Activated CD4-positive, alpha-beta T cell treated with anti-CD3 and anti-CD28 coated beads, Interleukin-2, amount 10 ng/mL, durations not matched to agents 7 days and 5 days (primary cell): ENCODE results near the gene GPX4. TPM values are rescaled to one million over a fixed set of nuclear protein-coding genes. Genes with fewer than 3 reads are reported as not detected.

Experiments
- CTCF ChIA-PET: fragments of 350-600 bp; sonication (Branson Sonifier 250); formaldehyde crosslinking; loops from one replicate; lab custom pipeline; 2021; ENCODE audit warnings: antibody characterized with exemption; lab: Charles Lee
- POLR2A ChIA-PET: fragments of 350-600 bp; sonication (Branson Sonifier 250); formaldehyde crosslinking; loops from one replicate; lab custom pipeline; 2021; ENCODE audit warnings: antibody characterized with exemption; lab: Charles Lee
- DNase-seq: peaks from one replicate; pipeline ENCODE4 v3.0.0-alpha.2; 2020
- H3K27ac Mint-ChIP-seq: one replicate; pipeline ENCODE4 v1.8.0; 2021; ENCODE audit warnings: mild to moderate bottlenecking, moderate library complexity, mixed read lengths
- H3K27me3 Mint-ChIP-seq: one replicate; pipeline ENCODE4 v1.8.0; 2021; ENCODE audit warnings: mixed read lengths
- H3K36me3 Mint-ChIP-seq: one replicate; pipeline ENCODE4 v1.8.0; 2021; ENCODE audit warnings: low read depth, mixed read lengths
- H3K4me1 Mint-ChIP-seq: one replicate; pipeline ENCODE4 v1.8.0; 2021; ENCODE audit warnings: mixed read lengths
- H3K4me3 Mint-ChIP-seq: one replicate; pipeline ENCODE4 v1.8.0; 2021; ENCODE audit warnings: mild to moderate bottlenecking, moderate library complexity, mixed read lengths
- H3K9me3 Mint-ChIP-seq: one replicate; pipeline ENCODE4 v1.8.0; 2021; ENCODE audit warnings: mixed read lengths
- total RNA-seq, 2 experiments: library from RNA; stranded (reverse); gene quantifications; one replicate each; pipeline ENCODE4 v1.2.3, GENCODE V29; 2021

The GPX4 gene
- total RNA-seq, 2 experiments from 2014 or later, result 106 to 114 TPM

DNA sequence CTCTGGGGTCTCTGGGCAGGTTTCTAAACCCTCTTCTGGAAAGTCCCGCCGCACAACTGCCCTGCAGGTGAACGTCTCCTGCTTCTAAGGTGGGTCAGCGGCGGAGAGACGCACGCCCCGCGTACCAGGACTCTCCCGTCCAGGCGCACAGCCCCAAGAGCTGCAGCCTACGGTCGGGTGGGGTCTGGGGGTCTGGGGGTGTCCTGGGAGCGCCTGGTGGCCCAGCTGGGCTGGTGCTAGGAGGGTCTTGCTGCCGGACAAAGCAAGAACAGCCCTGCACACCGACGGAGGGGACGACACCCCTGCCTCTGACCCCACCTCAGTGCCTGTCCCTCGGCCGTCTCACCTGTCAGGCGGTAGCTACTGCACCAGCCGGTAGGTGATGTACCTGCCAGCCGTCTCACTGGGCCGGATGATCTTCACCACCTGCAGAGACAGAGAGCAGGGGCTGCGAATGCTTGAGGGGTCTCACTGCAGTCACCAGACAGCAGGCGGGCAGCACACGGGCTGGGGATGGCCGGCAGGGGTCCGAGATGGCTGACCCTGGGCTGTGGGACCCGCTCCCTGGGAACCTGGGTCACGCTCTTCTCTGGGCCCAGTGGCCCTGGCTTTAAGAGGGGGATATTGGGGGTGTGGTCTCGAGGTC is 14.5 kb upstream of the GPX4 start:
- Mint-ChIP-seq H3K27me3 (no peaks in the 10 kb centered on the region), H3K4me1 (peaks cover 53% of the 10 kb centered on the region), H3K27ac (peak overlapping the region; percentile 72), H3K36me3 (peaks cover 39% of the 10 kb centered on the region), H3K9me3 (no peaks in the 10 kb centered on the region), H3K4me3 (peak overlapping the region; percentile 22)
- no peak for DNase-seq
- ChIA-PET POLR2A (interaction anchor here (0.6 to 1.0 kb wide), 2 partner anchors 9 to 21 kb away, joined by 3 read pairs; no protein-coding TSS in a partner anchor), CTCF (interaction anchor here (0.9 to 2.9 kb wide), 7 partner anchors 8 to 155 kb away, joined by 3 to 9 read pairs (median 3); partner anchors contain the start of gene ARHGAP45)

- no peaks in the 10 kb centered on the region for H3K27me3 Mint-ChIP-seq
- CTCF ChIA-PET, result interaction anchor here (0.9 to 2.4 kb wide), 4 partner anchors 10 to 155 kb away, joined by 3 to 8 read pairs (median 4); partner anchors contain the start of gene ARHGAP45
- H3K9me3 Mint-ChIP-seq, result no peaks in the 10 kb centered on the region
- POLR2A ChIA-PET, result interaction anchor here (0.6 kb wide), 1 partner anchor 22 kb away, joined by 3 read pairs; no protein-coding TSS in a partner anchor
- no peak overlapping the region for H3K27ac Mint-ChIP-seq
- H3K36me3 Mint-ChIP-seq, result peaks cover 33% of the 10 kb centered on the region
- no peak overlapping the region for H3K4me3 Mint-ChIP-seq
- H3K4me1 Mint-ChIP-seq, result peaks cover 50% of the 10 kb centered on the region
- no peak for DNase-seq
These were observed 13.9 kb upstream of the GPX4 start for GRCh38 chr19:1089891-1090290.

GRCh38 chr19:1090731-1091543 is 12.9 kb upstream of the GPX4 start:
- H3K9me3 Mint-ChIP-seq, result no peaks in the 10 kb centered on the region
- H3K36me3 Mint-ChIP-seq, result peaks cover 25% of the 10 kb centered on the region
- H3K4me3 Mint-ChIP-seq, result no peak overlapping the region

GRCh38 chr19:1091544-1092175 is 12.1 kb upstream of the GPX4 start:
- Mint-ChIP-seq H3K4me1 (peaks cover 51% of the 10 kb centered on the region), H3K36me3 (peaks cover 21% of the 10 kb centered on the region), H3K27ac (no peak overlapping the region), H3K4me3 (no peak overlapping the region), H3K27me3 (no peaks in the 10 kb centered on the region), H3K9me3 (no peaks in the 10 kb centered on the region)
- ChIA-PET CTCF (interaction anchor here (1.1 kb wide), 1 partner anchor 11 kb away, joined by 3 read pairs; no protein-coding TSS in a partner anchor), POLR2A (no interaction called here)
- no peak for DNase-seq

More at GRCh38 chr19:1090731-1091543, 12.9 kb upstream of the GPX4 start:
- POLR2A ChIA-PET, result no interaction called here
- DNase-seq, result no peak
- Mint-ChIP-seq H3K4me1 (peaks cover 50% of the 10 kb centered on the region), H3K27me3 (no peaks in the 10 kb centered on the region), H3K27ac (no peak overlapping the region)
- CTCF ChIA-PET, result interaction anchor here (1.0 to 1.9 kb wide), 3 partner anchors 11 to 26 kb away, joined by 3 to 6 read pairs (median 3); no protein-coding TSS in a partner anchor

- no peaks in the 10 kb centered on the region for H3K9me3 Mint-ChIP-seq
- H3K27me3 Mint-ChIP-seq, result no peaks in the 10 kb centered on the region
- peak overlapping the region; percentile 92 for H3K4me3 Mint-ChIP-seq
- CTCF ChIA-PET, result interaction anchor here (0.8 to 2.2 kb wide), 6 partner anchors 28 to 151 kb away, joined by 3 to 8 read pairs (median 4); partner anchors contain the start of gene CNN2
- peak overlapping the region; percentile 9 for H3K27ac Mint-ChIP-seq
- POLR2A ChIA-PET, result no interaction called here
- H3K36me3 Mint-ChIP-seq, result peaks cover 14% of the 10 kb centered on the region
- no peak for DNase-seq
- H3K4me1 Mint-ChIP-seq, result peaks cover 46% of the 10 kb centered on the region
These were observed 10.5 kb upstream of the GPX4 start for GRCh38 chr19:1093330-1093729.

- H3K27ac Mint-ChIP-seq, result peak overlapping the region; percentile 71
- H3K36me3 Mint-ChIP-seq, result peaks cover 12% of the 10 kb centered on the region
- CTCF ChIA-PET, result interaction anchor here (0.8 to 2.2 kb wide), 9 partner anchors 18 to 1211 kb away, joined by 3 to 8 read pairs (median 3); partner anchors contain the start of gene CNN2
- DNase-seq, result no peak
- no peaks in the 10 kb centered on the region for H3K27me3 Mint-ChIP-seq
- peaks cover 48% of the 10 kb centered on the region for H3K4me1 Mint-ChIP-seq
- peak overlapping the region; percentile 92 for H3K4me3 Mint-ChIP-seq
- H3K9me3 Mint-ChIP-seq, result peaks cover 3% of the 10 kb centered on the region
- POLR2A ChIA-PET, result no interaction called here
These were observed 9.8 kb upstream of the GPX4 start for GRCh38 chr19:1093811-1094553.

DNA sequence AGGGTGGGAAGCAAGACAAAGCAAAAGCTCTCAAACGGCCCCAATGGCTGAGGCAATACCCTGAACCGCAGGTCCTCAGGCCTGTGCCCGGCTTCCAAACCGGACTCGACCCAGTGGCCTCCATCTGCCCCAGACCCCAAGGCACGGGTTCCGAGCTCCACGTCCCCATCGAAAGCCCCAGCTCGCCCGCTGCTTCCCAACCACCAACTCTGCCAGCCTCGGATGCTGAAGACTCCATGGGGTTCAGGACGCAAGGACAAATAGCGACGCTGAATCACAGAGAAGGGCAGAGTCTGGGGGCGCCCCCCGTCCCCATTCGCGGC is 9.2 kb upstream of the GPX4 start:
- DNase-seq, result no peak
- CTCF ChIA-PET, result interaction anchor here (0.7 to 2.2 kb wide), 8 partner anchors 14 to 1210 kb away, joined by 3 to 8 read pairs (median 4); partner anchors contain the start of gene CNN2
- peak overlapping the region; percentile 92 for H3K4me3 Mint-ChIP-seq
- POLR2A ChIA-PET, result no interaction called here
- H3K4me1 Mint-ChIP-seq, result peaks cover 53% of the 10 kb centered on the region
- H3K27me3 Mint-ChIP-seq, result no peaks in the 10 kb centered on the region
- peaks cover 15% of the 10 kb centered on the region for H3K36me3 Mint-ChIP-seq
- H3K9me3 Mint-ChIP-seq, result peaks cover 5% of the 10 kb centered on the region
- H3K27ac Mint-ChIP-seq, result peak overlapping the region; percentile 71

DNA sequence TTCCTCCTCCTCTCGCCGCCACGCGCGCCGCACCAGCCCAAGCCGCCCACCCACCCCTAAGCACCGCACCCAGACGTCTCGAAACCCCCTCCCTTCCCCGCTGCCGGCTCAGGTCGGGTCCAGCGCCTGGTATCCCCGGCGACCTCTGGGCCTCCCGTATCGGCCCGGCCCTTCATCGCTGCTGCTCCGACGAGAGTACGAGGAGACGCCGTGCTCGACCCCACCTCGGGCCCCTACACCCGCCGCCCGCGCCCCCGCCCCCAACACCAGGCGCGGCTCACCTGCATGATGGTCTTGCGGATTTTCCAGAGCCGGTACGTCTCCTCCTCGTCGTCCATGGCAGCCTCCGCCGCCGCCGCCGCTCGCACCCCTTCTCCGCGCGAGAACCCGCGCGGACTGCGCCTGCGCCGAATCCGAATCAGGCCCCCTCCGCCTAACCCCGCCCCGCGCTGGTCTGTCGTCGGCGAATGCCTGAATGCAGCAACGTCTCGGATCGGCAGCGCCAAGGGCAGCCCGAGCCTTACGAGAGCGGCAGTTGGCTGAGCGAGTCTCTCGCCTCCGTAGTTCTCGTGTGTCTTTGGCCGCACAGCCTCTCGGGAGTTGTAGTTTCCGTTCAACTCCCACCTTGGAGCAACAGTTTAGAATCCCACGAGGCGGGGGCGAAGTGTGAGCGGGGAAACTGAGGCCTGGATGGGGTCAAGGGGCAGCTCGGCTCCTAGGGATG is 8.7 kb upstream of the GPX4 start, which contains the start of gene POLR2E:
Gene POLR2E, minus strand, starts transcription at position 398 of the 724 bp plus-strand sequence. Its CDS starts 60 bp downstream, at position 338.
- CTCF ChIA-PET, result interaction anchor here (0.7 to 2.2 kb wide), 6 partner anchors 15 to 1210 kb away, joined by 3 to 8 read pairs (median 5); no protein-coding TSS in a partner anchor
- peak within 1 kb of the TSS; percentile 92 for H3K4me3 Mint-ChIP-seq
- peaks cover 20% of the 10 kb centered on the region for H3K36me3 Mint-ChIP-seq
- H3K27ac Mint-ChIP-seq, result peak within 1 kb of the TSS; percentile 87
- DNase-seq, result peak; percentile 98
- no peaks in the 10 kb centered on the region for H3K27me3 Mint-ChIP-seq
- peaks cover 57% of the 10 kb centered on the region for H3K4me1 Mint-ChIP-seq
- POLR2A ChIA-PET, result no interaction called here
- peaks cover 8% of the 10 kb centered on the region for H3K9me3 Mint-ChIP-seq

DNA sequence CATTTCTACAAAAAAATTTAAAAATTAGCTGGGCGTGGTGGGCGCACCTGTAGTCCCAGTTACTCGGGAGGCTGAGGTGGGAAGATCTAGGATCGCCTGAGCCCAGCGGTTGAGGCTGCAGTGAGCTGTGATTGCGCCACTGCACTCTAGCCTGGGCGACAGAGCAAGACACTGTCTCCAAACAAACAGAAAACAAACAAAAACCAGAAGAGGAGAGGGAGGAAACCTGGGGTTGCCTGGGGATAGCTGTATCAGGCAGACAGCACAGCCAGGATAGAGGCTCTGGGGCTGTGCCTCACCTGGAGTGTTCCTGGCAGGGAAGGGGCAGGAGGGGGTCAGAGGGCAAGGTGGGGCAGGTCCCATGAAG is 6.0 kb upstream of the GPX4 start:
- ChIA-PET POLR2A (no interaction called here), CTCF (interaction anchor here (0.6 to 2.0 kb wide), 8 partner anchors 8 to 97 kb away, joined by 3 to 9 read pairs (median 4); no protein-coding TSS in a partner anchor)
- Mint-ChIP-seq H3K9me3 (peaks cover 8% of the 10 kb centered on the region), H3K27me3 (no peaks in the 10 kb centered on the region), H3K36me3 (peaks cover 20% of the 10 kb centered on the region), H3K4me1 (peaks cover 71% of the 10 kb centered on the region), H3K27ac (peak overlapping the region; percentile 76), H3K4me3 (no peak overlapping the region)
- no peak for DNase-seq

DNA sequence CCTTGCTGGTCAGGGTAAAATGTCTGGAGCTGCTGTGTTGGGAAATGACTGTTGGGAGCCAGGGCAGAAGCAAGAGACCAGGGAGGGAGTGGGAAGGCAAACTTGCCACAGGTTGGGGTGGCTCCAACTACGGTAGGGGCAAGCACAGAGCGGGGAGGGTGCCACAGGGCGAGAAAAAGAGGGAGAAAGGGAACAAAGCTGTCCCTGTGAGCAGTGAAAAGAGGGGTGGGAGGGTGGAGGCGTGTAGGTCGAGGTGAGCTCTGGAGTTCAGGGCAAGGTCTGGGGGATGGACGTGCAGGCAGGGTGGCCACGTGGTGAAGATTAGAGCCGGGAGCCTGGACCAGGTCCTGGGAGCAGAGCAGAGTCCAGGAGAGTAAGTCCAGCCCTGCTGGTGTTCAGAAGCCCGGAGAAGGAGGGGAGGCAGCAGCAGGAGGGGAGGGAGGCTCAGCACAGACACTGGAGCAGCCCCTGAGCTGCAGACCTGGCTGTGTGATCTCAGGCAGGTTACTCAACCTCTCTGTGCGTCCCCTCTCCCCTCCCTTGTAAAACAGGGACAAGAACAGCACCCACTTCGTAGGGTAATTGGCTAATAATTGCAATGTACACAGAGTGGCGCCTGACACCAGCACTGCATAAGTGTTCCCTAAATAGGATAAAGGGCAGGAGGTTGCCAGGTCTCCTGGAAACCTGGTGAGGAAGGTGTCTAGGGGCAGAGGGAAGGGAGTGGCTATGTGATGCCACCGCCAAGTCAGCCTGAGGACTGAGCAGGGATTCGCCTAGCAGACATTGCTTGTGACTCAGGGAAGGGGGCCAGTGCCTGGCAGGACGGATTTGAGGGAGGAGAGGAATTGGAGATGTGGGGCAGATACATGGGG is 5.4 kb upstream of the GPX4 start:
- H3K9me3 Mint-ChIP-seq, result peaks cover 8% of the 10 kb centered on the region
- peaks cover 74% of the 10 kb centered on the region for H3K4me1 Mint-ChIP-seq
- CTCF ChIA-PET, result interaction anchor here (0.6 to 2.0 kb wide), 8 partner anchors 8 to 96 kb away, joined by 3 to 9 read pairs (median 4); no protein-coding TSS in a partner anchor
- POLR2A ChIA-PET, result no interaction called here
- H3K36me3 Mint-ChIP-seq, result peaks cover 15% of the 10 kb centered on the region
- no peak overlapping the region for H3K4me3 Mint-ChIP-seq
- peak overlapping the region; percentile 77 for H3K27ac Mint-ChIP-seq
- no peaks in the 10 kb centered on the region for H3K27me3 Mint-ChIP-seq
- no peak for DNase-seq
